GM12874 (cell line): ENCODE measurements around the gene SLITRK3.

Experiments
- CTCF ChIP-seq: IDR thresholded peaks from 2 replicates; pipeline ENCODE4 v1.5.1; 2011; ENCODE audit warnings: low read depth, mild to moderate bottlenecking, control low read depth, low read length, moderate library complexity; ENCODE audit not compliant: insufficient read depth

SLITRK3 gene, protein sequence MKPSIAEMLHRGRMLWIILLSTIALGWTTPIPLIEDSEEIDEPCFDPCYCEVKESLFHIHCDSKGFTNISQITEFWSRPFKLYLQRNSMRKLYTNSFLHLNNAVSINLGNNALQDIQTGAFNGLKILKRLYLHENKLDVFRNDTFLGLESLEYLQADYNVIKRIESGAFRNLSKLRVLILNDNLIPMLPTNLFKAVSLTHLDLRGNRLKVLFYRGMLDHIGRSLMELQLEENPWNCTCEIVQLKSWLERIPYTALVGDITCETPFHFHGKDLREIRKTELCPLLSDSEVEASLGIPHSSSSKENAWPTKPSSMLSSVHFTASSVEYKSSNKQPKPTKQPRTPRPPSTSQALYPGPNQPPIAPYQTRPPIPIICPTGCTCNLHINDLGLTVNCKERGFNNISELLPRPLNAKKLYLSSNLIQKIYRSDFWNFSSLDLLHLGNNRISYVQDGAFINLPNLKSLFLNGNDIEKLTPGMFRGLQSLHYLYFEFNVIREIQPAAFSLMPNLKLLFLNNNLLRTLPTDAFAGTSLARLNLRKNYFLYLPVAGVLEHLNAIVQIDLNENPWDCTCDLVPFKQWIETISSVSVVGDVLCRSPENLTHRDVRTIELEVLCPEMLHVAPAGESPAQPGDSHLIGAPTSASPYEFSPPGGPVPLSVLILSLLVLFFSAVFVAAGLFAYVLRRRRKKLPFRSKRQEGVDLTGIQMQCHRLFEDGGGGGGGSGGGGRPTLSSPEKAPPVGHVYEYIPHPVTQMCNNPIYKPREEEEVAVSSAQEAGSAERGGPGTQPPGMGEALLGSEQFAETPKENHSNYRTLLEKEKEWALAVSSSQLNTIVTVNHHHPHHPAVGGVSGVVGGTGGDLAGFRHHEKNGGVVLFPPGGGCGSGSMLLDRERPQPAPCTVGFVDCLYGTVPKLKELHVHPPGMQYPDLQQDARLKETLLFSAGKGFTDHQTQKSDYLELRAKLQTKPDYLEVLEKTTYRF

DNA sequence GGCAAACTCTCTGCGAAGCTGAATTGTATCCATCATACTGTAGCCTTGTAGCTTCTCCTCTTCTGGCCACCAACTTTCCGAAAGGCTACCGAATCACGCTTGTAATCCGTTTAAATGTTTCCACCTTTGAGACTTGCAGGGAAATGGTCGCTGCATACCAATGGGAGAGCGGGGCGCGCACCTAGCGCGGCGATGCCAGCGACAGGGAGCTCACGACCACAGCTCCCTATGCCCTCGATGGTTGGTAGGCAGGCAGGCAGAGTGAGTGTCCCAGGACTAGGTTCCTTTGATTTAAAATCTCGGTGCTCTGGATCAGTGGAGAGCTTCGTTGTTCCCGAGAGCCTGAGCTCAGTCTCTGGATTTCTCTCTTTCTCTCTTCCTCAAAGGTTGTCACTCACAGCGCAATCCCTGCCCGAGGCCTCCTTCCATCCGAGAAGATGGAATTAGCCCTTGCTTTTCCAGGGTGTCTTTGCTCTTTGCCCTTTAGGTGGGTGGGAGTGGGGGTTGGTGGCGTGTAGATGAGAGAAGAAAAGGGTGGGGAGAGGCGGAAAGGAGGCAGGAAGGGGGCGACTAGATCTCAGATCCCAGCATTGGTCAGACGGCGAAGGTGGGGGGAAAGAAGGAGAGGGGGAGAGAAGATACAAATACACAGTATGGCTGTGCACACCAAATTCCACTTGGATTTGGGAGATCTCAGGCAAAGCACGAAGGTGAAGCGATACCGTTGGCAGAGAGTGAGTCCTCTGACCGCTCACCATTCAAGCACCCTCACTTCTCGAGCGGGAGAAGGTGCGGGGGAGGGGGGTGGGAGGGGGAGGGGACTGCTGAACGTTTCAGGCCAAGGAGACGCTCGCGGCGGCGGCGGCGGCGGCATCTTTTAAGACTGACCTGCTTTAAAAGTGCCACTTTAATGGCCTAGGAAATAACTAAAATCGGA is at the start of gene SLITRK3:
Gene SLITRK3, minus strand, starts transcription at position 745 of the 937 bp plus-strand sequence. CDS start 5,554 bp downstream, outside the sequence.
- no peak for TF ChIP-seq CTCF

DNA sequence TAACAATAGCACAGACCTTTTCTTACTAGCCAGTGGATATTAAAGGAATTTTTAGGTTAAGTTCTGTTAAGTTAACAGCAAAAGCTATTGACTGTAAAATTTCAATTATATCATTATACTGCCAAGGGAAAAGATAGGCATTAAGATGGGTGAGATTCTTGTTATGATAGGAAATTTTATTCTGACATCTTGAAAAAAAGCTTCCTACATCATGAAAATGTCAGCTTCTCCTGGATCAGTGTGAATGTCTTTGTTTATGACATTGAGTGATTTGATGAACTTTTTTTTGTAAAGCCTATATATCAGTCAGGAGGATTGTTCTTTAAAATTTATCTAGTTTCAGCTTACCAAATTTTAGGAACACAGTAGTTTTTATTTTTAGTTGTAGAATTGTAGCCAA is 47.4 kb upstream of the SLITRK3 start:
- TF ChIP-seq CTCF: no peak

DNA sequence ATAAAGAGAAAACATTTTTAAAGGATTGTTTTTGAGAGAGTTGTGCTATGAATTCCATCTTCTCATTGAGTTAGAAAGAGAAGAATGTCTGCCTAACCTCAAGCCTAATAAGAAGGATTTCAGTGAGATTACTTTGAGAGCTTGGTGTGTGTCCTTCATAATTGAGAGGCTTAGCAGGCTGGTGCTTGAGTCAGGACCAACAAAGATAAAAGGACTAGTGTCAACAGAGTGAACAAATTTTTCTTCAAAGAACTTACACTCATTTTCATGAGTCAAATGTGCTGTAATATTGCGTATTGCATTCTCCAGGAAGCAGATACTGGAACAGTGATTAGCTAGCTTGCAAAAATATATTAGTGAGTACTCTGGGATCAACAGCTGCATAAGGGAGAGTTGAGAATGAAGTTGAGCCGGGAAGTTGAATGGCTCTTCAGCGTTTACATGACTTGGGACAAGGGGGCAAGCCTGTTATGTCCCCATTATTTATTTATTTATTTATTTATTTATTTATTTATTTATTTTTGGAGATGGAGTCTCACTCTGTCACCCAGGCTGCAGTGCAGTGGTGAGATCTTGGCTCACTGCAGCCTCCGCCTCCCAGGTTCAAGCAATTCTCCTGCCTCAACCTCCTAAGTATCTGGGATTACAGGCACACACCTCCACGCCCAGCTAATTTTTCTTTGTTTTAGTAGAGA is 37.5 kb upstream of the SLITRK3 start:
- no peak for TF ChIP-seq CTCF

DNA sequence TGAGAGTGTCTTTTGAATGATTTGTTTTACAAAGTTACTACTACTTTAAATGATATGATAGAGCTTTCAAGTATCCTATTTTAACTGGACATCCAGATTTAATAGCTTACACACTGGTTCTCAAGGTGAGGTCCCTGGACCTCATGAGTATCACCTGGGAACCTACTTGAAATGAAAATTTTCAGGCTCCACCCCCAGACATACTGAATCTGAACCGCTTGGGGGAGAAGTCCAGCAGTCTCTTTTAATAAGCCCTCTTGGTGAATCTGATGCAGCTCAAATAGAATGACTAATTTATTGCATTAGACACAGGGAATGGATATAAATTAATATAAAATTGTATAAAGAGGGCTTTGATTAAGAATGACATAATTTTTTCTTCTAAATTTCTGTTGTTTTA is 29.4 kb upstream of the SLITRK3 start:
- no peak for TF ChIP-seq CTCF

- no peak for TF ChIP-seq CTCF
These were observed 21.6 kb upstream of the SLITRK3 start for GRCh38 chr3:165217739-165218138.

DNA sequence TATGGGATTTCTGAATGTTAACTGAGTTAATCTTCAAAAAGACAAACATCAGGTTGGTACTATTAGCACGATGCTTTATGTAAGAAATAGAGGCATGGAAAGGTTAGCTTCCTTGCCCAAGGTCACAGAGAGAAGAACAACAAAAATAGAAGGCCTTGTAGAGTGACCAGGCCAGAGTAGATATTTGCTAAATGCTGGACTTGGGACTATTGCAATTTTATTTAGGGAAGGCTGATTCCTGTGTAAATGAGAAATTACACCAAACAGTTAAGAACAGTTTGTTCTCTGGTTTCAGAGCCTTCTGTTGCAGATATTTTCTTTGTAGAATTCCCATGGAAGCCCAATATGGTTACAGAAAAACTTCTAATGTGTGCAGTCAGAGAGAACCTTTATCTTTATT is 16.4 kb upstream of the SLITRK3 start:
- TF ChIP-seq CTCF: no peak
